Anterior cingulate cortex (tissue), 58 donors: ENCODE data around the gene CNDP2.

Experiments
- DNase-seq, 58 donors: peaks; one replicate each; lab custom pipeline; 2025; lab: John Stamatoyannopoulos, UW

CNDP2 gene

DNA sequence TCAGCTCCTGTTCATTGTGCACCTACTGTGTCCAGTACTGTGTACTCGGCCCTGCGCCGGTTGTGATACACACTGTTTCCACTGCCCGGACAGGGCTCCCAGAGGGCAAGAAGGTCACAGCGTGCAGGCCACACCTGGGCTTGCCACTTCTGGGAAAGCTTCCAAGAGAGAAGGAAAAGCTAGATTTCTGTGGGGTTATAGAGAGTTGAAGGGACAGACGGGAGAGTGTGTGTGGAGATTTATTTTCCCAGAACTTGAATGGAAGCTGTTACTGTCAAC lies 34.4 kb downstream of the CNDP2 start:
- DNase-seq, result no peak

DNA sequence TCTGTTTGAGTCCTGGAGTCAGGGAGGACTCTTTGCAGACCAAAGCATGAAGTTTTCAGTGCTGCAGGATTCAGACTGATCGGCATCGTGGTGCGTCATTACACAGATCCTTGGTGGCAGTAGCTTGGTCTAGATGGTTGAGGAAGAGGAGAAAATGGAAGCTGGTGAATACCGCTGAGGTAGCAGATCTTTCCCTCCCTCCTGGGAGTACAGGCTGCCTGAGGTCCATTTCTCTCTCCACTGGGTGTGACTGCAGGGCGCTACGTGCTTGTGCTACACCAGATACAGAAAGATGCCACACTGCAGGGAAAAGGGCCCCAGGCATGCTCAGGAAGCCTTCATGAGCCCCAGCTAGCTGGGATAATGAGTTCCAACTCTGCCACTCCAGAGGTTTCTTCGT lies 34.9 kb downstream of the CNDP2 start:
- no peak for DNase-seq

DNA sequence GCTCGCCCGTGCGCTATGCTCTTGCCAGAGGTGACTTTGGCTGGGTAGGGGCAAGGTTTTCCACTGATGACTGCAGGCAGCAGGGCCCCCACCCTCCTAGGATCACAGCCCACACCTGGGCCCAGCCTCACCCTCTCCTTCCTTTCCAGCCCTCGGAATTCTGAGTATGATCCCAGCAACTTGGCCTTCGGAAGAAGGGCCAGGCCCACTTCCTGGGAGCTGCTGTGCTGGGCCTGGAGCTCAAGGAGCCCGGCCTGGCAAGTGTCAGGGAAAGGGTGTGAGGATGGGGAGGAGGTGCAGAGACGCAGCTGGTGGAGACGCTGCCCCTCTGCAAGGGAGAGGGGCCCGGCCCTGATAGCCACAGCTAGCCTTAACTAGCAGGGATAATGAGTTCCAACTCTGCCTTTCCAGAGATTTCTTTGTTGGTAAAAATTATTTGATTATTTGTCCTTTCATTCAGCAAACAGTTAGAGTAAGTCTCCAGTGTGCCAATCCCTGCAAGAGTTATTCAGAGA lies 36.4 kb downstream of the CNDP2 start:
- no peak for DNase-seq

DNA sequence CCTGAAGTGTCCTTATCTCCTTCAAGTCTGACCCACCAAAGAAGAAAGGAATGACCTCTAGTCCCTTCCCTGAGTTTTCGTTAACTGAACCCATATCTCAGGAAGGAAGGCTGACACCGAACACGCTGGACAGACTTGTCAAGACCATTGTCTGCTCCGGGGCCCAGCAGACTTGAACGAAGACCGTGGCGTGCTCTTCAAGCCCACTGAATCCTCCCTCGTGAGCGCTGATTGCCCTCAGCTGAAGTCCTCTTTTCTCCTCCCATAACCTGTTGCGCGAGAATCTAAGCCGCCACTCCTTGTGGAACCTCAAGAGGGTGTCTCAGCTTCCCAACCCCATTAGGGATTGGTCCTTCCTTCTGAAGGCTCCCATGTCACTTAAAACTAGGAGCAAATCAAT lies 37.5 kb downstream of the CNDP2 start:
- DNase-seq, result no peak

DNA sequence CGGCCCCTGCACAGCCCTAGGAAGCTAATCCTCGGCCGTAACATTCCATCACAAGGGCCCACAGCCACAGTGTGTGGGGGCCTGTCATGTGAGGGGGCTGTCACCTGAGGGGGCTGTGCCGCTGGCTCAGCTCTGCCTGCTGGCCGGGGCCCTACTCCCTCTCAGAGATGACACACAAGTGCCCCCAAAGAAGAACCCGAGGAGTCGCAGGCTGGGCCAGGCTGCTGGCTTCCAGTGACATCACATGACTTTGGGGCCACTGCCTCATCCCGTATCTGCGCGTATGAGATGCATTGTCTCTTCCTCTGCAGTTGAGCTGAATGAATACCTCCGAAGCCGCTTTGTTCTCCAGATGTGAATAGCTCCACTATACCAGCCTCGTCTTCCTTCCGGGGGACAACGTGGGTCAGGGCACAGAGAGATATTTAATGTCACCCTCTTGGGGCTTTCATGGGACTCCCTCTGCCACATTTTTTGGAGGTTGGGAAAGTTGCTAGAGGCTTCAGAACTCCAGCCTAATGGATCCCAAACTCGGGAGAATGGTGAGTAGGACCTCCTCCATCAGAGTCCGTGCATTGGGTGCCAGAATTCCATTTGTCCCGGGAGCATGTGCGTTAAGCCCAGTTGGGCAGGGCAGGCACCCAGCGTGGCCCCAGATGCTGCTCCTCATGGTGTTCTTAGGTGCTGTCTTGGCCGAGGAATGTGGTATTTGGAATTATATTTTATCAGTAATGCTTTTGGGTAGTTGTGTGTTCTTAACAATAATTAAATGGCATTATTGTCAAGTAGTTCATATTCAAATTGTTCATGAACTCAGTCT lies 38.2 kb downstream of the CNDP2 start, which contains the start of gene CNDP1:
Gene CNDP1 (plus strand): TSS at position 351 of the 820 bp plus-strand sequence. CDS start 168 bp downstream, at position 519.
- peak in 50 of 58 donors; percentile 13 to 88 (median 58) for DNase-seq

DNA sequence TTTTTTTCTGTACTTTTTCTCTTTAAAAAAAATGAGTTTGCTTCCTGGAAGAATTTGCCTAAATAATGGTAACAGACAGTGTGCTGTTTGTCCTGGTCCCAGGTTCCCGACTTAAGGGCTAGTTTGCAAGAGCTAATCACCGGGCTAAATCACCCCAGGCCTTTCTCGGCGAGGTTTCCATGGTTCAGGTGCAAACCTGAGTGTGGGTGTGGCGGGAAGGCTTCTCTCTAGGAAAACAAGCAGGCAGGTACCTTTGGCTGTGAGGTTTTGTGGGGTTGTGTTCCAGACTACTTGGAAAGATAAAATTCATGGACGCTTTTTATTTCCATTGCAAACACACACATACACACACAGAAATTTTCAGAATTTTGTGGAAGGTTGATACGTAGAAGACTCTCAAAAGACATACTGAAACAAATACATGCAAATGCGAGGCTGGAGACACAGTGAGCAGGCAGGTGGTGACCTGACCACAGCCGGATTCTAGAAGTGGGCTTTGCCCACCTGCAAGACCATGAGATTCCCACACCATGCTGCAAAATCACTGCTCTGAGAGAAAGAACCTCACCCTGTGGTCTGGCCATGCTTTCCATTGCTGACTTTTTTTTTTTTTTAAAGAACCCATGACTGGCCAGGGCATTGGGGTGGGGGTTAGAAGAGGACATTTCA lies 39.0 kb downstream of the CNDP2 start:
- no peak for DNase-seq

DNA sequence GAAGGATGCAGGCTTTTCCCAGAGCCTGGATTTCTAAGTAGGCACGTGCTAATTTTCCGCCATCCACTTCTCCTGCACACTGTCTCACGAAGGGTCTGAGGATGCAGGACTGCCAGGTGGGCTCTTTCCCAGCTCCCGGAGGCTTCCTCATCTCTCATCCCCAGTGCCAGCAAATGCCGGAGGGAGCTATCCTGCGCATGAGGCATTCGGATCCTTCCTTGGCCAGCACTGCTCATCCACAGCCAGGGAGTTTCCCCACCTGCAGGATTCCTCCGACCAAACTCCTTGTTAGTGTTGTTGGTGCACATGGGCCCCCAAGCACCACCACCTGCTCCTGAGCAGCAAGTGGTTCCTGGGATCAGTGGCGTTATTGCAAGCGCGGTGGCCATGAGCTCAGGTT lies 43.1 kb downstream of the CNDP2 start:
- DNase-seq, result no peak

DNA sequence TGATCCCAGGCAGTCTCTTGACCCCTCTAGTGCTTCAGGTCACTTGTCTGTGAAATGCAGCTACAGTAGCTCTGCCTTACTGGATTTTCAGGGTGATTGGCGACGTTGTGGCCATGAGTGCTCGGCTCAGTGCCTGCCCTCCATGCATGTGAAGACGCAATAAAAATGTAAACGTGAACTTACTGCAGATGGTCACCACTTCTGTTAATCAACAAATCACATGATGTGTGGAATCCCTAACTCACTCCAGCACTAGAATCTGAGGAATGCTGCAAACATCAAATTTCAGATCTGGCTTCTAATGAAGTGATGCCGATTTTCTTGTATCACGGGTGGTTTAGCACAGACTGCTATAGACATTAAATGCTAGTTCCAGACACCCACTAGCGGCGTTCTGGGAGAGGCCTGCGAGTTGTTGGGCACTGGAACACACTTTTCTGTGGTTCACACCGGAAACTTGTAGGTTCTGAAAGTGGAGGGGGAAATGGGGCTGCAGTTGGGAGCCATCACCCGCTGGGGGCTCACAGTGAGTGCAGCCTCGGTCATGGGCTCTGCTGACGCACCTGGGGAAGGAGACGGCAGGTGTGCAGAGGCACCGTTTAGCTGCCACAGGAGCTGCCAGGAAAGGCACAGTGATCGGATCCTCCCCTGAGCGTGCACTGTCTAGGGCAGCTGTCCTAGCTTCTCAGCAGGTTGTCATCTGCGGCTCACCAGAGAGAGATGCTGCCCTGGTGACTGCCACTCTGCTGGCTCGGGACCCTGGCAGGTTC lies 44.7 kb downstream of the CNDP2 start:
- DNase-seq, result peak in 1 of 58 donors; percentile 63

DNA sequence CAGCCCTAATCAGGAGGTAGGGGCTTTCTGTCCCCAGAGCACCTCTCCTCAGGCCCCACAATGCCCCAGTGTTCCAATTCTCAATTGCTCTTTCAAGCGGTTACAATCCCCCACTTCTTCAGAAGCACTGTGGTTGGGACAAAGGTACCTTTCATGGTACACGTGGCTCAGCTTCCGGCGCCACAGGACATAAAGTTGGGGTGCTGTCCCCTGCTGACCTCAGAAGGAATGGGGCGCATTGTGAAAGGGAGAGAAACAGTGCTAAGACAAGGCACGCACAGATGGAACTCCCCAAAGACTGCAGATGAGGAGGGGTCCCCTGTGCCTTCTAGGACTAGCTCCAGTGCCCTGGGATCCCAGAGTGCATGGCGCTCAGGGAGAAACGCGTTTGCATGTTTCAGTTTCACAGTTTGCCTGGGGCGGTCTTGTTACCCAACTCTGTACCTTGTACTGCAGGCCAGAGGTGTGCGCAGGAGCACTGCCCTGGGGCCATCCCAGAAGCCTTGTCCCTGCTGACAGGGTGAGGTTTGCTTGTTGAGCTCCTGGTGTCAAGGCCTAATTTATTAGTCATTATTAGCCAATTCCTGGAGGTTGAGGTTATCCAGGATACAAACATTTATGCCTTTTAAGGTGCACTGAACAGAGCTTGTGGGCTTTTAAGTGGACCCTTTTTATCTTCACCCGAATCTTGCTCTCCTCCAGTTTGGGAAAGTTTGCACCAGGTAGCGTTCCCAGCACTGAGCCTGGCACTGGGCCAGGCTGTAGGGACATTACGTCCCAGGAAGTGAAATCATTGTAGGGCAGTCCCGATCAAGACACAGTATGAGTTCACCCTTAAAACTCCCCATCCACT lies 45.8 kb downstream of the CNDP2 start:
- peak in 43 of 58 donors; percentile 8 to 86 (median 53) for DNase-seq

DNA sequence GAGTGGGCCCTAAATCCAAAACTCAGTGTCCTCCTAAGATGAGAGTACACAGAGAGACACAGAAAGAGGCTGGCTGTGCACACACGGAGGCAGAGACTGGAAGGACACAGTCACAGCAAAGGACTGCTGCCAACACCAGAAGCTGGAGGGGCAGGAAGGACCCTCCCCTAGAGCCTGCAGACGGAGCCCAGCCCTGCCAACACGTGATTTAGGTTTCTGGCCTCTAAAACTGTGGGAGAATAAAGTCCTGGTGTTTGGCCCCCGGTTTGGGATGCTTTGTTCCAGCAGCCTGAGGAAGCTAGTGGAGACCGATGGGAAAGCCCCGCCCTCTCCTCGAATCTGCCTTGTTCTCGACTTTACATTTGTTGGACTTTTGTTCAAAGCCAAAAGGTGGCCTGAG lies 48.7 kb downstream of the CNDP2 start:
- no peak for DNase-seq

DNA sequence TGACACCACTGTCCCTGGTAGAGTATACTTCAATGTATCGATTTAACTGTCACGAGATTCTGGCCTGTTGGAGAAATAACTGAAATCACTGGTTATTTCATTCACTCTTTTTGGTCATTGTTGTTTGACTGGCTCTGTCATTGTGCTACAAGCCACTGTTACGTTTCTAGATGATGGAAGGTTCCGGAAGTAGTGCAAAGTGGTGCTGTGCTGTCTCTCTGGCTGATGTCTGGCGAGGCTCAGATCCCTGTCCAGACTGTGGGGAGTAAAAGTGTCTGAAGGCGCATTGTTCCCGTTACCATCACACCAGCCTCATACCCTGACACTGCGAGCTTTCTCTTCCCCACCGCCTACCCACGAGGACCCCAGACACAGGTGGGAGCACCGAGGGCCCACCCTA lies 49.8 kb downstream of the CNDP2 start:
- peak in 1 of 58 donors; percentile 41 for DNase-seq

DNA sequence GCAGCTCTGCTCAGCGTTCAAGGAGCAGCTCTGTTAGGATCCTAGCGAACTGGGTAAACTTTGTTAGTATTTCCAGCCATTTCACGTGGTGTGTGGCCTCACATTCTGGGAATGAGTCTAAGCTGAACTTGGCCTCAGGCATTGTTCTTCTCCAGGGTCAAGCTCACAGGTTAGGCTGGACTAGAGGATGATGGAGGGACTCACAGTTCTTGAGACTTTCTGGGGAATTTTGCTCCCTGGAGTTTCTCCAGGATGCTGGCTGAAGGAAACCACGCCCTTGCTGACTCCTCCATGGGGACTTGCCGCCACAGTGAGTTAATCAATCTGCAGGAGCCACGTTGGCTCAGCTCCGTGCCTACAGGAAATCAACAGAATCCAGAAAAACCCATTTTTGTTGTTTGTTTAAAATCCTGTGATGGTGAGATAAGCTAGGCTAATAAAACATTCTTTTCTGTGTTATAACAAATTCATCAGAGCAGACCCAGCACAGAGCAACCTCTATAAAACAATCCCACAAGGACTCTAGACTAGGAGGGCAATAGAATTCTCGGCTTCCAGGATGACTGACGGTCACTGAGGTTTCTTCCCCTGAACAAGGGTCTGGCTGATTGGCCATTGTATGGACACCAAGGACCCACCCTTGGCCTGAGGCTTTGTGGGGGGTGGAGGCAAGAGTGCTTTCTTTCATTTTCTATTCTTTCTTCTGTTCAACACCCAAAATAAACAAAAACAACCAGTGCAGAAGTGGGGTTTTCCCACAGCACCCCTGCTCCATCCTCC lies 50.8 kb downstream of the CNDP2 start:
- DNase-seq, result no peak

DNA sequence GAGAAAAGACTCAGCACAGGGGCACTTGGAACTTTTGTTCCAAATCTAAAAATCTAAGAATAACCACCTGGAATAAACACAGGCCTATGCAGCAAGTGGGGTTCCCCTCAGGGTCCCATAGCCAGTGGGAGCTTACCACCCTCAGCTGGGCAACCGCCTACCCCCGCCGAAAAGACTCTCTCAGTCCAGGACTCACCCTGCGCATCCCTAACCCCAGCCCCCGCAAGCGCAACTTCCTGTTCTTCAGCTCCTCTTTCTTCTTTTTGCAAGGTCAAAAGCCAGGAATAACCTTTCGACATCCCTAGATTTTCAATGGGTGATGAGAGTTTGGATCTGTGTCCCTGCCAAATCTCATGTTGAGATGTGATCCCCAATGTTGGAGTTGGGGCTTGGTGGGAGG lies 51.7 kb downstream of the CNDP2 start:
- DNase-seq, result no peak

DNA sequence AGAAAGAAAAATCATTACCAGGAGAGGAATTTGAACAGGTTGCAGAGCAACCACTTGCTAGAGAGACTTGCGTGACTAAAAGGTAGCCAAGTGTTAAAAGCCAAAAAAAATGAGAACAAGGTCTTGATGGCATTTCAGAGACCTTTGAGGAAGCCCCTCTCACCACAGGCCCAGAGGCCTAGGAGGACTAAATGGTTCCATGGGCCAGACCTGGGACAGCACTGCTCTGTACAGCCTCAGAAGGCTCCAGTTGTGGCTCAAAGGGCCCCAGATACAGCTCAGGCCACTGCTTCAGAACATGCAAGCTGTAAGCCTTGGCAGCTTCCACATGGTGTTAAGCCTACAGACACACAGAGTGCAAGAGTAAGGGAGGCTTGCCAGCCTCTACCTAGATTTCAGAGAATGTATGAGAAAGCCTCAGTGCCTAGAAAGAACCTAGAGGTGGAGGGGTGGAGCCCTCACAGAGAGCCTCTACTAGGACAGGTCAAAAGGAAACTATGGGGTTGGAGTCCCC lies 53.5 kb downstream of the CNDP2 start:
- no peak for DNase-seq

DNA sequence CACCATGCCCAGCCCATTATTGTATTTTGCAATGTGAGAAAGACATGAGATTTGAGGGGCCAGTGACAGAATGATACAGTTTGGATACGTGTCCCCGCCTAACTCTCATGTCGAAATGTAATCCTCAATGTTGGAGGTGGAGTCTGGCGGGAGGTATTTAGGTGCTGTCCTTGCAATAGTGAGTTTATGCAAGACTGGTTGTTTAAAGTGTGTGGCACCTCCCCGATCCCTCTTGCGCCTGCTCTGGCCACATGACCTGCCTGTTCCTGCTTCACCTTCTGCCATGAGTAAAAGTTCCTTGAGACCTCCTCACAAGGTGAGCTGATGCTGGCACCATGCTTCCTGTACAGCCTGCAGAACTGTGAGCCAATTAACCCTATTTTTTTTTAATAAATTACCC lies 54.7 kb downstream of the CNDP2 start:
- DNase-seq, result no peak

DNA sequence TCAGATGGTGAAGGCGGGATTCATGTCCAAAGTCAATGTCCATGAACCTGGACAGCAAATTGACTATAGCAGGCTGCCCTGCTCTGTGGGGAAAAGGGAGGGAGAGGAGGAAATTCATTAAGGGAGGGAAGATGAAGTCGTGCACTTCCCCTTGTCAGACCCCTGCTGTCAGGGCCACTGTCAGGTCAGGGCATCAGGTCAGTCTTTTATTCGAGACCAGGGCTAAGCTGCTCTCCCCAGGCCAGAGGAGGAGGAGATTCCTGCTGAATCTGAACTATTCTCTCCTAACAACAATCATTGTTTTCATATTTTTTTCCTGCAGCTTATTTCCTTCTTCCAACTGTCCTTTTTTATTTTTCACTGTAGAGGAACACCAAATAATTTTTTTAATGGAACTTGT lies 55.3 kb downstream of the CNDP2 start:
- no peak for DNase-seq

DNA sequence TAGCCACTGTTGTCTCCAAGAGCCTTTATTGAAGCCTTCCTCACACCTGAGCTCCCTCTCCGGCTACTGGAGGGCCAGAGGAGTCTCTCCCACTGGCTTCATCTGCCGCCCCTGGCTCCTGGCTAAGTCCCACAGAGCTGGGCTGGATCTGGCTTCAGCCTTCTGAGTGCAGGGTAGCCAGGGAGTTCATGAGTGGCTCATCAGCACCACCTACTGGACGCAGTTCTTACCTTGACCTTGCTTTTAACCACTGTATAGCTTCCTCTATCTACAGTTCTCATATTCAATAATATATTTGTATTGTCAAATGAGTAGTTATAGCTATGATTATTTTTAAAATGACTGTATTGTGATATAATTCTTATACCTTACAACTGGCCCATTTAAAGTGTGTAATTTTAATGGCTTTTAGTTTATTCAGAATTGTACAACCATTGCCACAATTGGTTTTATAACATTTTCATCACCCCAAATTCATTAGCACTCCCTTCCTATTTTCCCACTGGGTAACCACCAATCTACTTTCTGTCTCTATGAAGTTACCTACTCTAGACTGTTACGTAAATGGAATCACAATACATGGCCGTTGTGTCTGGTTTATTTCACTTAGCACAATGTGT lies 55.9 kb downstream of the CNDP2 start:
- DNase-seq, result peak in 54 of 58 donors; percentile 6 to 86 (median 61)

DNA sequence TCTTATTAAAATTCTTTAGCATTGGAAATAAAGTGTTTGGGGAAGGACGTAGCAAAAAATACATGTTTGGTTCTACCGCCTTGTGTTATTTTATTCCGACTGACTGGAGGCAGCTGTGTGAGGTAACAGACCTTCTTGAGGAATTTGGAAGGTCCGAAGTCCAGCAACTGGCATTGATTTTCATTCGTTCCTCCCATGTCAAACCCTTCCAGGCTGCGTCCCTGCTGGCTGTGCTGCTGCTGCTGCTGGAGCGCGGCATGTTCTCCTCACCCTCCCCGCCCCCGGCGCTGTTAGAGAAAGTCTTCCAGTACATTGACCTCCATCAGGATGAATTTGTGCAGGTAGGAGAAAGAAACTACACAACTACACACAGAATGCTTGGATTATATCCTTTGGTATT lies 60.0 kb downstream of the CNDP2 start:
- no peak for DNase-seq

DNA sequence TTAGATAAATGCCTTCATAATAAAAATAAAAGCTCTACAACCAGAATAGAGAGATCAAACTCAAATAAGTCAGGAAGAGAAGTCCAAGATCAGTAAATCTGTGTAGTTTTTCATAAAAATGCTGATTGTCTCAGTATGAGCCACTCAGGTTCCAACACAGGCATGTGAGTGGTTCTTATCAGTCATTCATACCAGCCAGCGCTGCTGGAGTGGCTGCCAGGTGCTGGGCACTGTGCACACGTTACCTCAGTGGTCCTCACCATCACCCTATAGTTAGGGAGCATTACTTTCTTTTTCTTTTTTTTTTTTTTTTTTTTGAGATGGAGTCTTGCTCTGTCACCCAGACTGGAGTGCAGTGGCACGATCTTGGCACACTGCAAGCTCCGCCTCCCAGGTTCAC lies 61.9 kb downstream of the CNDP2 start:
- no peak for DNase-seq
